ENCODE data around the gene PER2. TPM values are rescaled to one million over a fixed set of nuclear protein-coding genes. Genes with fewer than 3 reads are reported as not detected.

Gene PER2
- total and polyA plus RNA-seq, 2 of the 13 experiments (the other 11 are each of a cell fraction or from before 2014, with no cell fraction given) = 5.1 to 9.4 TPM

DNA sequence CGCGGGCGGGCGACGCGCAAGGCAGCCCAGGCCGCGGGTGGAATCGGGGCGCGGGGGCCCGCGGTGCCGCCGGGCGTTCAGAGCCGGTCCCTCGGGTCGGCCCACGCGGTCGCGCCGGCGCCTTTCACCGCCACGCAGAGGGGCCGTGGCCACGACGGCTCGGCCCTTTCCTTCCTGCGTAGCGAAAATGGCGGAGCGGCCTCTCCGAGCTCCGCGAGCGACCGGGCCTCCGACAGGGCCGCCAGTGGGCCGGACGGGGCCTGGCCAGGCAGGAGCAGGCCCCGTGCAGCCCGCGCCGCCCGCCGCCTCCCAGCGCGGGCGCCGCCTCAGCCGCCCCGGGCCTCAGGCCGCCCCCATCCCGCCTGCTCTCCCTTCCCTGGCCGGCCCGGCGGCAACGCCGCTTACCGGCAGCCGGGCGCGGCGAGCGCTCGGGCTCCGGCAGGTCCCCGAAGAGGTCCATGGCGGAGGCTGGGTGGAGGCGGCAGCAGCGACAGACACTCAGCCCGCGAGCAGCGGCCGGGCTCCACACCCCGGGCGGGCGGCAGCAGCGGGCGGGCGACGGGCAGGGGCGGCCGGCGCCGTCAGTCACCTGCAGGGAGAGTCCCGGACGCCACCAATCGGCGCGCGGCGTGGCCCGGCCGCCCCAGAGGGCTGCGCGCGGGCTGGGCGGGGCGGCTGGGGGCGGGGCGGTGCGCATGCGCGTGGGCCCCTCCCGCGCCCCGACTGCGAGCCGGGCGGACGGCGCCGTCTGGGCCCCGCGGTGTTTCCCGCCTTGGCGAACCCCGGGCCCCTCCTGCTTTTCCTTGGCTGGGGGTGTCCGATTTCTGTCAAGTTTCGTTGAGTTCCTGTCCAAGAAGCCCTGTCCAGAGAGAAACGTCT is 85.1 kb downstream of the PER2 start, which contains the start of gene ILKAP (continued):
- TF ChIP-seq ZNF207 (IDR thresholded peaks at IDR 0.05; ENCODE audit: borderline replicate concordance) (no peak), CREB1 (IDR thresholded peaks at IDR 0.05) (no peak), CREB1 (CRISPR knock-in tag; IDR thresholded peaks at IDR 0.05) (no peak), CENPT (CRISPR knock-in tag; IDR thresholded peaks at IDR 0.05; ENCODE audit: low read depth) (no peak), U2AF1 (optimal IDR thresholded peaks at IDR 0.05; ENCODE audit: low read depth, low read length) (no peak), ZNF75D (CRISPR knock-in tag; IDR thresholded peaks at IDR 0.05; ENCODE audit: borderline replicate concordance) (no peak), ZNF605 (CRISPR knock-in tag; IDR thresholded peaks at IDR 0.05) (no peak), ZNF629 (CRISPR knock-in tag; conservative IDR thresholded peaks at IDR 0.05) (no peak), AGO1 (IDR thresholded peaks at IDR 0.05; ENCODE audit: low read depth, low read length, poor library complexity, severe bottlenecking) (no peak), ZNF260 (CRISPR knock-in tag; IDR thresholded peaks at IDR 0.05; ENCODE audit: borderline replicate concordance, low read depth) (0 out of 2 replicates have a peak, but pooled peaks have one; percentile 52), ZNF432 (CRISPR knock-in tag; IDR thresholded peaks at IDR 0.05; ENCODE audit: borderline replicate concordance) (no peak), KLF16 (CRISPR knock-in tag; IDR thresholded peaks at IDR 0.05) (peak in 1 of 2 experiments; percentile 78; a peak in 2 of 4 replicates), ZFP41 (CRISPR knock-in tag; IDR thresholded peaks at IDR 0.05; ENCODE audit: borderline replicate concordance) (peak; percentile 70; the same call in 1 of the 2 replicates), MZF1 (CRISPR knock-in tag; IDR thresholded peaks at IDR 0.05; ENCODE audit: borderline replicate concordance) (no peak), NFKB2 (CRISPR knock-in tag; IDR thresholded peaks at IDR 0.05; ENCODE audit: borderline replicate concordance) (peak; percentile 68; the same call in 1 of the 2 replicates), SIN3A (IDR thresholded peaks at IDR 0.05; ENCODE audit: borderline replicate concordance, low read depth, low read length) (peak; percentile 71; the same call in 1 of the 2 replicates), RBM22 (optimal IDR thresholded peaks at IDR 0.05; ENCODE audit: low read length) (no peak), SNAI1 (CRISPR knock-in tag; IDR thresholded peaks at IDR 0.05; ENCODE audit: borderline replicate concordance) (no peak), ZNF570 (CRISPR knock-in tag; IDR thresholded peaks at IDR 0.05; ENCODE audit: borderline replicate concordance) (no peak), ZFX (CRISPR knock-in tag; IDR thresholded peaks at IDR 0.05; ENCODE audit: low read depth) (peak; percentile 66; the same call in 1 of the 2 replicates), ZNF17 (CRISPR knock-in tag; IDR thresholded peaks at IDR 0.05) (no peak), LCORL (IDR thresholded peaks at IDR 0.05) (no peak), LCORL (CRISPR knock-in tag; IDR thresholded peaks at IDR 0.05) (no peak), STAT5B (CRISPR knock-in tag; IDR thresholded peaks at IDR 0.05) (0 out of 2 replicates have a peak, but pooled peaks have one; percentile 11)
- TF ChIP-seq, protein P1, sequence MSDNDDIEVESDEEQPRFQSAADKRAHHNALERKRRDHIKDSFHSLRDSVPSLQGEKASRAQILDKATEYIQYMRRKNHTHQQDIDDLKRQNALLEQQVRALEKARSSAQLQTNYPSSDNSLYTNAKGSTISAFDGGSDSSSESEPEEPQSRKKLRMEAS (IDR thresholded peaks at IDR 0.05) = peak; percentile 87
- TF ChIP-seq, protein P2, sequence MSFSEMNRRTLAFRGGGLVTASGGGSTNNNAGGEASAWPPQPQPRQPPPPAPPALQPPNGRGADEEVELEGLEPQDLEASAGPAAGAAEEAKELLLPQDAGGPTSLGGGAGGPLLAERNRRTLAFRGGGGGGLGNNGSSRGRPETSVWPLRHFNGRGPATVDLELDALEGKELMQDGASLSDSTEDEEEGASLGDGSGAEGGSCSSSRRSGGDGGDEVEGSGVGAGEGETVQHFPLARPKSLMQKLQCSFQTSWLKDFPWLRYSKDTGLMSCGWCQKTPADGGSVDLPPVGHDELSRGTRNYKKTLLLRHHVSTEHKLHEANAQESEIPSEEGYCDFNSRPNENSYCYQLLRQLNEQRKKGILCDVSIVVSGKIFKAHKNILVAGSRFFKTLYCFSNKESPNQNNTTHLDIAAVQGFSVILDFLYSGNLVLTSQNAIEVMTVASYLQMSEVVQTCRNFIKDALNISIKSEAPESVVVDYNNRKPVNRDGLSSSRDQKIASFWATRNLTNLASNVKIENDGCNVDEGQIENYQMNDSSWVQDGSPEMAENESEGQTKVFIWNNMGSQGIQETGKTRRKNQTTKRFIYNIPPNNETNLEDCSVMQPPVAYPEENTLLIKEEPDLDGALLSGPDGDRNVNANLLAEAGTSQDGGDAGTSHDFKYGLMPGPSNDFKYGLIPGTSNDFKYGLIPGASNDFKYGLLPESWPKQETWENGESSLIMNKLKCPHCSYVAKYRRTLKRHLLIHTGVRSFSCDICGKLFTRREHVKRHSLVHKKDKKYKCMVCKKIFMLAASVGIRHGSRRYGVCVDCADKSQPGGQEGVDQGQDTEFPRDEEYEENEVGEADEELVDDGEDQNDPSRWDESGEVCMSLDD (CRISPR knock-in tag; IDR thresholded peaks at IDR 0.05; ENCODE audit: borderline replicate concordance) = peak; percentile 22; the same call in 1 of the 2 replicates
- TF ChIP-seq, protein P3, sequence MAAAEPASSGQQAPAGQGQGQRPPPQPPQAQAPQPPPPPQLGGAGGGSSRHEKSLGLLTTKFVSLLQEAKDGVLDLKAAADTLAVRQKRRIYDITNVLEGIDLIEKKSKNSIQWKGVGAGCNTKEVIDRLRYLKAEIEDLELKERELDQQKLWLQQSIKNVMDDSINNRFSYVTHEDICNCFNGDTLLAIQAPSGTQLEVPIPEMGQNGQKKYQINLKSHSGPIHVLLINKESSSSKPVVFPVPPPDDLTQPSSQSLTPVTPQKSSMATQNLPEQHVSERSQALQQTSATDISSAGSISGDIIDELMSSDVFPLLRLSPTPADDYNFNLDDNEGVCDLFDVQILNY (CRISPR knock-in tag; conservative IDR thresholded peaks at IDR 0.05) = peak; percentile 73
